GM11168 (cell line): Measurements from ENCODE around the gene MPC1.
"Not testable (repeated sequence)": the region's sequence is repeated elsewhere in the genome, so short reads cannot be mapped to it uniquely, and the experiment has no call there.

Source experiments
- in situ Hi-C: fragments of 300-500 bp; cut with MboI; formaldehyde crosslinking; loops from one replicate; pipeline ENCODE4 v1.12.0; 2022; ENCODE audit warnings: low sequenced_read_pairs; ENCODE audit not compliant: unreplicated experiment

The MPC1 gene

DNA sequence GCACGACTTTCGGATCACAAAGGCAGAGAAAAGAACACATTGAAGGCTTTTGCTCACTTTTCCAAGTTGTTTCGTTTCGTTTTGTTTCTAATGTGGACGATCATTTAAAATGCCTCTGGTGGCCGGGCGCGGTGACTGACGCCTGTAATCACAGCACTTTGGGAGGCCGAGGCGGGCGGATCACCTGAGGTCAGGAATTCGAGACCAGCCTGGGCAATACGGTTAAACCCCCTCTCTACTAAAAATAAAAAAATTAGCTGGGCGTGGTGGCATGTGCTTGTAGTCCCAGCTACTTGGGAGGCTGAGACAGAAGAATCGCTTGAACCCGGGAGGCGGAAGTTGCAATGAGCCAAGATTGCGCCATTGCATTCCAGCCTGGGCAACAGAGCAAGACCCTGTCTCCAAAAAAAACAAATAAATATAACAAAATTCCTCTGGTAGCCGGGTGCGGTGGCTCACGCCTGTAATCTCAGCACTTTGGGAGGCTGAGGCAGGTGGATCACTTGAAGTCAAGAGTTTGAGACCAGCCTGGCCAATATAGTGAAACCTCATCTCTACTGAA, 1.1 kb upstream of the MPC1 start:
- in situ Hi-C loops = loop anchor here (25.0 kb wide), 1 partner anchor 497 kb away; no protein-coding TSS in a partner anchor

DNA sequence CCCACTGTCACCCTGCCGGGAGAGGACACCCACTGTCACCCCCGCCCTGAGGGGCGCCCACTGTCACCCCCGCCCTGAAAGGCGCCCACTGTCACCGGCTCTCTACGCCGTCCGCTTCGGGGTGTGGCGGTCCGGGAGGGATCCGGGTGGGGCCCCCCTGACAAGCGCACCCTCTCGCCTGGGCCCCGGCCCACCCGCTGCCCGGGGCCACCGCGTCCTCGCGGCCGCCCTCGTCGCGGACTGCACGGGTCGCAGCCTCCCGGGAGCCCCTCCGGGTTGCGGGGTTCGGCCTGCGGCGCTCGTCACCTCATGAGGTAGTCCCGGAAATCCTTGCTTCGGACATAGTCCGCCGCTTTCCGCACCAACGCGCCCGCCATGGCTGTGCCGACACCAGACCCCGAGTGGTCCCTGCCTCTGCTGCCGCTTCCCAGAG, 224 bp downstream of the MPC1 start:
- in situ Hi-C loops = loop anchor here (25.0 kb wide), 1 partner anchor 495 kb away; no protein-coding TSS in a partner anchor

DNA sequence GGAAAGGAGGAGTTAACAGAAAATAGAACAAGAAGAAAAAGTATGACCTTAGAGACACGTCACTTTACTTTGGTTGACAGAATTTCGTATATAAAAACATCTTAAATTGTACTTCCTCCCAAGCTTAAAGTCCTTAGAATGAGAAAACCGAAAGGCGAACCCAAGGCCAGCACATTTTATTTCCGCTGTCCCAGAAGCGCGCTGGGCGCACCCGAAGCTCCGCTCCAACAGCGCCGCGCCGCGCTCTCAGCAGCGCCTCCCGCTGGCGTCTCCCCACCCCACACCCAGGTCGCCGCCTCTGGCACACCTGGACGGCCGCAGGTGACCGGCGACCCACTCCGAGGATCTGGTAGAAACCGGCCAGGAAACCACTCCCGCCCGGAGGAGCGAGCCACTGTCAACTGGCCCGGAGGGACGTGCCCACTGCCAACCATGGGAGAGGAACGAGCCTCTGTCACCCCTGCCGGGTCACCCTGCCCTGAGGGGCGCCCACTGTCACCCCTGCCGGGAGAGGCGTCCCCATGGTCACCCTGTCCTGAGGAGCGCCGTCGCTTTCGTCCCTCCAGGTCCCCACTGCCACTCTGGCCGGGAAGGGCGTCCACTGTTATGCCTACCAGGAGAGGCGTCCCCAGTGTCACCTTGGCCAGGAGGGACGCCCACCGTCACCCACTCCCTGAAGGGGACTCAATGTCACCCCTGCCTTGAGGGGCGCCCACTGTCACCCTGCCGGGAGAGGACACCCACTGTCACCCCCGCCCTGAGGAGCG, 824 bp downstream of the MPC1 start:
- in situ Hi-C loops = loop anchor here (25.0 kb wide), 1 partner anchor 495 kb away; no protein-coding TSS in a partner anchor

DNA sequence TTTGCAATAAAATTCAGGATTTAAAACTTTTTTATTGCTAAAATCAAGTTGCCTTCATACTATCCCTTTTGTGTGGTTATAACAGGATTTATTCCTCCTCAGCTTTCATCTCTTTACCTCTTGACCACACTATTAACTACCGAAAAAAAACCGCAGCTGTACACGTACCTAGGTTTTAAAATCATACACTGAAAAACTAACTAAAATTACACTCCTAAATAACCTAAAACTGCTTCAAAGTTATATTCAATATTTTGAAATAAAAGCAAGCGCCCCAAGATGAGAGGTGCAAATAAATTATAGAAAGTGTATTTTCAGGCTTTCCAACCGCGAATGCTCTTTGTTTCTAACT, 1.4 kb downstream of the MPC1 start:
- in situ Hi-C loops = loop anchor here (25.0 kb wide), 1 partner anchor 494 kb away; no protein-coding TSS in a partner anchor

DNA sequence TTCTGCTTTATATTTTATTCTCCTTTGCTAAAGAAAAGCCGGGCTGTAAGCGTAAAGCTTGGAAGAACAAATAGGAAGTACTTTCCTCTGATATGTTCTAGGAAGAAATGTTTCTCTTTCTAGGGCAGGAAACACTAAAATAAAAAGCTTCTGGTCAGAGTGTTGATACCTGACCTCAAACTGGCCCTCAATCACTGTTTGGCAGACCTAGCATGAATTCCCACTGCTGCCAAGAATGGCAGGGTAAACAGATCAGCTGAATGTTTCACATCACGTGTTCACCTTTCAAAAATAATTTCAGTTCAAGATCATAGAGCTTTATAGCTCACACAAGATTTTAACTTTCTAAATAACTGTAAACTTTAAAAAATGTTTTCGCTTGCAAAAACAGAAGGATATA, 2.9 kb downstream of the MPC1 start:
- in situ Hi-C loops = loop anchor here (25.0 kb wide), 1 partner anchor 492 kb away; no protein-coding TSS in a partner anchor

DNA sequence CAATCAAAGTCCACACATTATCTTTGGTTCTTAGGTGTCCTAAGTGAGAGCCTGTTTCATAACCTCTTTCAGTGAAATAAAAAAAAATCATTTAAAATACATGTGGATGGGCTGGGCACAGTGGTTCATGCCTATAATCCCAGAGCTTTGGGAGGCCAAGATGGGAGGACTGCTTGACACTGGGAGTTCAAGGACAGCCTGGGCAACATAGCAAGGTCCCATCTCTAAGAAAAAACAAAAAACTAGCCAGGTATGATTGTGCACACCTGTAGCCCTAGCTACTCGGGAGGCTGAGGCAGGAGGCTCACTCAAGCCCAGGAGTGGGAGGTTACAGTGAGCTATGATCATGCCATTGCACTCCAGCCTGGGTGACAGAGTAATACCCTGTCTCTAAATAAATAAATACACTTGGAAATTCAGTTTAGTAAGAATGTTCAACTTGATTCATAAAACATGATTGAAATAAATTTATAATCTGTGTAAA, 3.6 kb downstream of the MPC1 start:
- in situ Hi-C loops = loop anchor here (25.0 kb wide), 1 partner anchor 492 kb away; no protein-coding TSS in a partner anchor

DNA sequence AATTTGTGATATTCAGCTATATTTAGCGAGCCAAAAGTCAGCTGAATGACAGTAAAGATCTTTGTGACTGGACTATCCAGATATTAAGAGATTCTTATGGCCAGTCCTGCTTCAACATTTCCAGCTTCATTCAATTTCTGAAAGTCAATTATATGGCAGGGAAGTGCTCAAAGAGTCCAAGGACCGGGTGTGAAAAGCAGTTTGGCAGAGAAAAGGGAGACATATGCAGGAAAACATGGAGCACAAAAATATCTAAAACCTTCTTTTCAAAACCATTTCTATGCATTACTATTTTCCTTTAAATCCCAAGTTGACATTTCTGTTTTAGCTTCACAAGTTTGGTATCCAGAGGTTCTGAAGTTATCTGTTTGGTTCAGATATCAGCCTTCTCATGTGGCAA, 5.0 kb downstream of the MPC1 start:
- in situ Hi-C loops = loop anchor here (25.0 kb wide), 1 partner anchor 490 kb away; no protein-coding TSS in a partner anchor

DNA sequence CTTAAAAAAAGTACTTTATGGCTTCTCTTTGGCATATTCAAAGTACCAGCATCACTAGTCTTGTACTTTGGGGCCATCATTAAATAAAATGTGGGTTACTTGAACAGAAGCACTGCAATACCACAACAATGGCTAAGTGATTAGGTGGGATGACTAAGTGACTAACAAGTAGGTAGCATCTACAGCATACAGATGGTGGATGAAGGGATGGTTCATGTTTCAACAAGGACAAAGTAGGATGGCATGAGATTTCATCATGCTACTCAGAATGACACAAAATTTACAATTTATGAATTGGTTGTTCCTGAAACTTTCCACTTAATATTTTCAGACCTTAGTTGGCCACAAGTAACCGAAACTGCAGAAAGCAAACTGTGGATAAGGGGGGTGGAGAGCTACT, 7.7 kb downstream of the MPC1 start:
- in situ Hi-C loops = loop anchor here (25.0 kb wide), 1 partner anchor 488 kb away; no protein-coding TSS in a partner anchor

DNA sequence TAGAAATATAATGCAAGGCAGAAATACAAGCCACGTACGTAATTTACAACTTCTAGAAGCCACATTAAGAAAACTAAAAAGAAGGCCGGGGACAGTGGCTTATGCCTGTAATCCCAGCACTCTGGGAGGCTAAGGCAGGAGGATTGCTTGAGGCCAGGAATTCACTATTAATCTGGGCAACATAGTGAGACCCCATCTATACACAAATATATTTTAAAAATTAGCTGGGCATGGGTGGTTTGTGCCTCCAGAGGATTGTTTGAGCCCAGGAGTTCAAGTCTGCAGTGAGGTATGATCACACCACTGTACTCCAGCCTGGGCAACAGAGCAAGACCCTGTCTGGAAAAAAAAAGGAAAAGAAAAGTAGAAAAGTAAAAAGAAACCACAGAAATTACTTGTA, 12.3 kb downstream of the MPC1 start:
- in situ Hi-C loops = no loop called here

DNA sequence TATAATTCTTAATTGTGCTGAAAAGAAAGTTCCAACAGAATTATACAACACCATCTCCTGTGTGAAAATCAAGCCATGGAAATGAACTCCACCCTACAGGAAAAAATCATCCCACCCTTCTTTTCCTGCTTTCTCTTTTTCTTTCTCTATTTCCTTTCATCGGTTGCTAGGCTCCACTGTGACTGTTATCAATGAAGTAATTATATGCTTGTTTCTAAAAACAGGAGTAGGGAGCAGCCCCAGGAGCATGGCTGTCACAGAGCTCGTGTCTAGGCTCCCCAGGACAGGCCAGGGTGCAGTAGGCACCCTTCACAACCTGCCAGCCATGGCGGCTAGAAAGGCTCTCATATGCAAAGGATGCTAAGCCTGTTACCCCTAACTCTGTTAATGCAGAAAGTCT, 13.0 kb downstream of the MPC1 start:
- in situ Hi-C loops = no loop called here

DNA sequence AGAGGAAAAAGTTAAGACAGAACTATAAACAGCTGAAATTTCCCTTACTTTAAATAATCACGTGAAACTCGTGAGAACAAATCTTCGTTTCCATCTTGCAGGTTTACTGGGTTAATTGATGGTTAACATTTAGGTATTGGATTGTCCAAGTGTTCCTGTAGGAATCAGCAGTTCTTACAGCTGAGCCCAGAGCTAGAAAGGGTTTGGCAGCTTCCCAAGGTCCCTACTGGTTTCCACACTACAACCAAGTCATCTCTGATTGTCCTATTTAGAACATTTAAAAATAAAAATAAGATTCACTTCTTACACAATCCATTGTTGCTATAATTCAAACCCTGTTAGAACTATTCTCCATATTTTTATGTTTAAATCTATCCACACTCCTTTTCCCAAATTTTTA, 15.8 kb downstream of the MPC1 start:
- in situ Hi-C loops = no loop called here

DNA sequence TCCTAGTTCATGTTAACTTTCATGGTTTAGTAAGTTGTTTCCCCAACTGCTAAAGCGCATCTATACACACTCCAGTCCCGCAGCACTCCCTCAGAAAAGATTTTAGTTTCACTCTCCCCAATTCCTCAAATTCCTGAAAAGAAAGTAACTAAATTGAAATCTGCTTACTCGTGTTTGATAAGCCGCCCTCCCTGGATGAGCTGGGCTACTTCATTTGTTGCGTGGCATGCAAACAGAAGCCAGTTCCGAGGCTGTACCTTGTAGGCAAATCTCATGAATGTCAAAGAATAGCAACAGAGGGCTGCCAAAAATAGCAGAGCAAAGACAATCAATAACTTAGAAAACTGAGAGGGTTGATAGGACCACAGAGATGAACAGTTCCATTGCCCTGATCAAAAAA, 16.9 kb downstream of the MPC1 start:
- in situ Hi-C loops = no loop called here

DNA sequence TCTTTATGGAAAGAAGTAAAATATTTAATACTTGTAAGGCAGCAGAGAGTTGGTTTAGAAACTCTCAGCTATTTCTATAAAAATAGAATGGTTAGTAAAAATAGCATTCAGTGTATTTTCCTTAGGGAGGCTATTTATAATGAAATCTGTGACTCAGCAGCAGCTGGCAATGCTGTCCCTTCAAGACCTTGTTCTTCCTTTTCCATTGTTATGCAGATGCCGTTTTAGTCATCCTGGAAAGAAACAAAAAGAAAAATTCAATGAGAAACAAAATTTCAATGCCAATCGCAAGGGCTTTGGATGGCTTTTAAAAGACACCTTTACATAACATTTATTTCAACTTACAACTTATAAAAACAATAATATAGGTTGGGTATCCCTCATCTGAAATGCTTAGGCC, 17.5 kb downstream of the MPC1 start:
- in situ Hi-C loops = no loop called here

DNA sequence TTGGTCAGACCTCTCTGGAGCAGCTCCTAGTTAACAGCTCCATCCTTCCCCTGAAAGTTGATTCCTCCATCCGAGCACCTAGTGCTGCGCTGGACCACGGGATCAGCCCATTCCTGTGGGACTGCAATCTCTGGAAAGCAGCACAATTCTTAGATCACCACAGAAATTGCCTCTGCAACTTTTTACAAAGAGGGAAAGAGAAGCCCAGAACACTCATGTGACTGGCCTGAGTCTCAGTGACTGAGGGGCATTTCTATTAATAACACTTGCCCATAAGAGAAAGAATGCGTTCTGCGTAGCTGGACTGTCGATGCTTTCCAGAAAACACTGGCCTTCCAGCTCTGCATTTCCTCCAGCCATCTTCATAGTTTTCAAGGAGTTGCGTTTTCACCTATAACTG, 18.3 kb downstream of the MPC1 start:
- in situ Hi-C loops = no loop called here

DNA sequence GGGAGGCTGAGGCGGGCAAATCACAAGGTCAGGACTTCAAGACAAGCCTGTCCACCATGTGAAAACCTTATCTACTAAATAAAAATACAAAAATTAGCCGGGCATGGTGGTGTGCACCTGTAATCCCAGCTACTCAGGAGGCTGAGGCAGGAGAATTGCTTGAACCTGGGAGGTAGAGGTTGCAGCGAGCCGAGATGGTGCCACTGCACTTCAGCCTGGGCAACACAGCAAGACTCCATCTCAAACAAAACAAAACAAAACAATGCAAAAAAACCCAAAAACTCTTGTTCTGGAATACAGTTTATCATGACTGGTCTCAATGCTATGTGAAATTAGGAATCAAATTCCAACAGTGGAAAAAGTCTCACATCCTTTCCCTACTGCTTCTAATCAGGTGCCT, 20.3 kb downstream of the MPC1 start:
- in situ Hi-C loops = not testable (repeated sequence)

DNA sequence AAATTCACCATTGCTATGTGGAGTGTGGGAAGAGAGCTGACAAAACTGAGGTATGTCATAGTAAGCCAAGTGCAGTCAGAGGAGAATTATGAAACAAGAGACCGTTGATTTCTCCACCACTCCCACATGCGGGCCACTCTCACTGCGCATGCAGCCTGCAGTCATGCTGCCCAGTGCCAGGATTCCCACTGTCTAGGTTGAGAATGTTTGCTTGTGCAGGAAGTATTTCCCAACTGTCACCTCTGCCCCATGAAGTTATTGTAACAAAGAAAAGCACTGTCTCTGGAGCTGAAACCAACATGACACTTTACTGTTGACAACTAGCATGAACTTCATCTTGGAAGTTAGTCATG, 21.7 kb downstream of the MPC1 start:
- in situ Hi-C loops = no loop called here

DNA sequence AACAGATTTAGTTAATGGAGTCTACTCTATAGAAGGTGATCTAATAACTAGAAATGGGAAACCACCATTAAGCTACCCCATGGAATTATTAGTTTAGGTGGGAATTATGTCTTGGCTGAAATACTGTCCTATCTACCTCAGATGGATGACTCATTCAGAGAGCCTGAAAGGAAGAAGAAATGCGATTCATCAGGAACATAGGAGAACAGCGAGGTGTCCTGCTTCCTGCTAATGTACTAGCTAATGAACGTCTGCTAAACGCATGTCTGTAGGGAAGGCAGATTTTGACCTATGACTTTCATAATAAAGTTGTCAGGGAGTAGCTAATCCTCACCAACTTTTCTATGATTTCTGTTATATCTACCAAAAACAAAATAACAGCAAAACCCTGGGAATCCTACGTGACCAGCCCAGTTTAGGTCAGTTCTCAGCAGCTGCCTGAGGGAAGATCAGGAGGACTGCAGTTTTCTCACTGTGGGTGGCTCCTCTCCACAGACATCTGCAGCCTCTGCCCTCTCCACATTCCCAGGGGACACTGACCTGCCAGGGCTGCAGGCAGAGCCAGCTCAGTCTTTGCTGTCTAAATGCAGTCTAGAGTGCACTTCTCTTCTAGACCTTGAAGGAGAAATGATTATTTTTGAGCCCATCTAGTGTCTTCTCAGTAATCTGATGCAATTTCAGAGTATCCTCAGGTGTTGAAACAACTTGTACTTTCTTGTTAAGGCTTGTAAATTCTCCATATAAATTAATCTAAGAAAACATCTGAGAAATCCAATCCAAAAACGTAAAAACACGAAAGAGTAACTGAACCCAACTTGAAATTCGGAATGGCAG, 22.3 kb downstream of the MPC1 start:
- in situ Hi-C loops = no loop called here

DNA sequence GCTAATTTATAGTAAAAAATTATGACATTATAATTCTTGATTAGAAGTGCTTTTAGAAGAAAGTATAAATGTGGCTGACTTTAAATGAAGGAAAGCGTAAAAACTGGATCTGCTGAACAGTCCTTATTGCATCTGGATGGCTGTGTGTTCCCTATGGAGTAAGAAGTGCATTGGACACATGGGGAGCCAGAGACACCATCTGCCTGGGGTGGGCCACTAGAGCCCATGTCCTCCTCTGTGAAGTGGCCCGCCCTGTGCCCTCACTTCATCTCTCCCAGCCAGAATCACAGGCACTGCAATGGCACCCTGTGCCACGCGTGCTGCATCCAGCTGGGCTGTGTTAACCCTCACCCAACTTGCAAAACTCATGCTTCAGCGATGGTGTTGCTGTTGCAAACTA, 27.2 kb downstream of the MPC1 start:
- in situ Hi-C loops = no loop called here

DNA sequence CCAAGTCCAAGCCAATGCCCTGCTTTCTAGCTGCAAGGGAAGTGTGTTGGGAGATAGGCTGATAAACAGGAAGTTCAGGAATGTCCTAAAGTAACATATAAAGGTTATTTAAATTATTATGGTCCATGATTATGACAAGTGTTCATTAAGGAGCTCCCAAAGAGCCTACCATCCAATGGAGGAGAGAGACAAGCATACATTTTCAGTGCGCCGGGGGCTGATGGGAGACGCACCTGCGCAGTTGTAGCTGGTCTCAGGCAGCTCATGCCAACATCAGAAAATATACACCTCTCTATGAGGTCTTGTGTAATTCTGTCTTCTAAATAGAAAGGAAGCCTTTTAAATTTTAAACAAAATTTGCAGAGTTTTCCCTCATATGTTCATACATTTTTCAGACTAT, 27.8 kb downstream of the MPC1 start:
- in situ Hi-C loops = no loop called here

DNA sequence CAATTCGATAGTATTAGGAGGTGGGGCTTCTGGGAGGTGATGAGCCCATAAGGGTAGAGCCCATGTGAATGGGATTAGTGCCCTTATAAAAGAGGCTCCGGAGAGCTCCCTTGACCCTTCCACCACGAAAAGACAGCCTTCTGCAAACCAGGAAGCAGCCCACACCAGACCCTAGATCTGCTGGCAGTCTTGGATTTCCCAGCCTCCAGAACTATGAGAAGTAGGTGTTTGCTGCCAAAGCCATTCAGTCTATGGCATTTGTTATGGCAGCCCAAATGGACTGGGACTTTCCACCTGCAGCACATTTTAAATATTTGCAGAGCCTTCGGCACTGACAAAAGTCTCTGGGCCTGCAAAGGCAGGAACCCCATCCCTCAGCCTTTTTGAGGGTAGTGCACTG, 28.6 kb downstream of the MPC1 start:
- in situ Hi-C loops = no loop called here

DNA sequence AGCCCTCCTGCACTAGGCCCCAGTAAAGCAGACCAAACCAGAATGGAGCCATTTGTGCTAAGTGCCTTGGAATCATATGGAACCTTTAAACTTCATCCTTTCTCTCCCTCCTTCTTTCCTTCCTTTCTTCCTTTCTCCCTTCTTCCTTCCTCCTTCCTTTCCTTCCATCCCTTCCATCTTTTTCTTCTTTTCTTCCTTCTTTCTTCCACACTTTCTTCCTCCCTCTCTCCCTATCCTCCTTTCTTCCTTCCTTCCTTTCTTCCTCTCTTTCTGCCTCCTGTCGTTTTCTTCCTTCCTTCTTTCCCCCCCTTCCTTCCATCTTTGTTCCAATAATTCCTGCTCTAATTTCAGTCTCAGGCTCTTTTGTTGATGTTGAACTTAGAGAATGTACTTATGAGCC, 29.2 kb downstream of the MPC1 start:
- in situ Hi-C loops = no loop called here
